ENCODE measurements around the gene MCF2L. TPM values are rescaled to one million over a fixed set of nuclear protein-coding genes. Genes with fewer than 3 reads are reported as not detected.

MCF2L gene
- polyA plus RNA-seq, 2 of the 4 experiments (the other 2 are of a cell fraction), result 0.36 to 0.92 TPM

- no peaks in the 10 kb centered on the region for H3K4me1 ChIP-seq
- no peak overlapping the region for H3K4me2 ChIP-seq
- H3K27ac ChIP-seq, result no peak overlapping the region
- DNase-seq (ENCODE audit: low read depth in 1 of 2, low spot score in 1 of 2) (no peak), FAIRE-seq (no peak), ATAC-seq (no peak)
- ChIA-PET CTCF (no interaction called here), POLR2A (no interaction called here)
- WGBS (ENCODE audit: missing lambda C conversion rate), result 45% methylated on average over 8 of the region's 8 CpGs
- no peaks in the 10 kb centered on the region for H3K9me3 ChIP-seq
- H3K4me3 ChIP-seq, result no peak overlapping the region
- TF ChIP-seq ZC3H11A (IDR thresholded peaks at IDR 0.05), result no peak
- TF ChIP-seq NFE2L2 (conservative IDR thresholded peaks at IDR 0.05; ENCODE audit: low read length), result no peak
- no peak for TF ChIP-seq CEBPB (IDR thresholded peaks at IDR 0.05)
- no peak for TF ChIP-seq CHD4 (IDR thresholded peaks at IDR 0.05; ENCODE audit: borderline replicate concordance)
- no peak for TF ChIP-seq KDM1A (IDR thresholded peaks at IDR 0.05; ENCODE audit: low read depth)
- no peak for TF ChIP-seq ELK1 (IDR thresholded peaks at IDR 0.05; ENCODE audit: low read depth, low read length)
- TF ChIP-seq RNF2 (IDR thresholded peaks at IDR 0.05; ENCODE audit: borderline replicate concordance, low read depth), result no peak
- no peak for TF ChIP-seq GATA3 (IDR thresholded peaks at IDR 0.05; ENCODE audit: borderline replicate concordance)
These were observed 178.2 kb downstream of the MCF2L start for GRCh38 chr13:113147206-113147605.

GRCh38 chr13:113148407-113148806 lies 179.4 kb downstream of the MCF2L start:
- H3K4me3 ChIP-seq, result no peak overlapping the region
- H3K4me1 ChIP-seq, result peaks cover 3% of the 10 kb centered on the region; the same call in 2 of the 3 replicates
- H3K9me3 ChIP-seq, result no peaks in the 10 kb centered on the region
- DNase-seq (ENCODE audit: low read depth in 1 of 2, low spot score in 1 of 2) (no peak), FAIRE-seq (no peak), ATAC-seq (no peak)
- TF ChIP-seq NFE2L2 (conservative IDR thresholded peaks at IDR 0.05; ENCODE audit: low read length) (no peak), PHF8 (IDR thresholded peaks at IDR 0.05; ENCODE audit: borderline replicate concordance, low read depth) (no peak), HMGXB4 (CRISPR knock-in tag; IDR thresholded peaks at IDR 0.05; ENCODE audit: borderline replicate concordance) (no peak), HOXA7 (CRISPR knock-in tag; IDR thresholded peaks at IDR 0.05) (no peak), NPAS2 (CRISPR knock-in tag; IDR thresholded peaks at IDR 0.05; ENCODE audit: borderline replicate concordance) (no peak), TP53 (CRISPR knock-in tag; IDR thresholded peaks at IDR 0.05) (no peak), HOXB5 (CRISPR knock-in tag; IDR thresholded peaks at IDR 0.05) (no peak), ZNF302 (CRISPR knock-in tag; IDR thresholded peaks at IDR 0.05) (no peak), ZFP36 (IDR thresholded peaks at IDR 0.05; ENCODE audit: borderline replicate concordance, partially characterized antibody) (no peak), SREBF2 (IDR thresholded peaks at IDR 0.05) (no peak), FOSB (CRISPR knock-in tag; IDR thresholded peaks at IDR 0.05) (no peak), RARB (CRISPR knock-in tag; IDR thresholded peaks at IDR 0.05) (no peak), FOSL2 (IDR thresholded peaks at IDR 0.05) (no peak), FOSL2 (CRISPR knock-in tag; IDR thresholded peaks at IDR 0.05) (no peak), CHD2 (IDR thresholded peaks at IDR 0.05; ENCODE audit: low read length, partially characterized antibody) (no peak), CBX8 (IDR thresholded peaks at IDR 0.05) (no peak), POLR2AphosphoS2 (conservative IDR thresholded peaks at IDR 0.05; ENCODE audit: low read length) (no peak)
- CTCF ChIA-PET, result no interaction called here
- H3K4me2 ChIP-seq, result no peak overlapping the region
- POLR2A ChIA-PET, result no interaction called here
- H3K27ac ChIP-seq, result no peak overlapping the region
- 86% methylated on average over 13 of the region's 13 CpGs for WGBS (ENCODE audit: missing lambda C conversion rate)

Measured in A549 (cell line).